ENCODE measurements around the gene FZD1. TPM values are rescaled to one million over a fixed set of nuclear protein-coding genes. Genes with fewer than 3 reads are reported as not detected.

FZD1 gene
- total RNA-seq, 2 donors from 2014 or later: 16.9 to 27.0 TPM

DNA sequence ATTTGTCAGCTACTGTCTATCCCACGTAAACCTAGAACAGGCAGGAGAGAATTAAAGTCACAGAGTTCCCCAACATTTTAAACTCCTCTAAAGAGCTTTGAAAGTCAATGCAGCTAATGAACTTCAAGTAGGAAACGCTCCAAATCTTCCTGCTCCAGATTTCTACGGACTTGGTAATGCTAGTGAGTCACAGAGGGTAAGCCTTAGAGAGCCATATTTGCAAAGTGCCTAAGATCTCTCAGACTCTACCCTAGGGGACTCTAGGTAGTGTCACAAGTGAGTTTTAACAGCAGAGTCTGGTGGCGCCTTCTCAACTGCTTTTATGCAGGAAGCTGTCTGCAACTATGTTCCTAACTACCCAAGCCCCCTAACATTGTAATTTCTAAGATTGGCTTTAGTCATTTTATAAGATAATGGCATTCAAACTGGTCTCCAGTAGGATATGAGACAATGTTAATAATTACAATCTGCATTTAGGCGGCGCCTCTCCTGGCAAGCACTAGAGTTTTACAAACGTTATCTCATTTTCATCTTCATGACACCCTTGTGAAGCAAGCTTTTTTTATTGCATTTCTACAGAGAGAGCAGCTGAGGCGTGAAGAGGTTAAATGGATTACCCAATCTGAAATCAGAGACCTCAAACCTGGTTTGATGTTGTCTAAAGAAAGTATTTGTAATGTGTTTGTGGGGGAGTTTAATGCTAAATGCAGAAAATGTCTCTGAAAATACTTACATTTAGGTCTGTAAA is 22.0 kb upstream of the FZD1 start:
- Histone ChIP-seq H3K27ac (no peak overlapping the region), H3K27me3 (no peaks in the 10 kb centered on the region), H3K36me3 (no peaks in the 10 kb centered on the region), H3K9me3 (no peaks in the 10 kb centered on the region), H3K4me3 (no peak overlapping the region), H3K4me1 (peaks cover 0 to 4% of the 10 kb centered on the region in 2 donors)
- TF ChIP-seq, protein P1, sequence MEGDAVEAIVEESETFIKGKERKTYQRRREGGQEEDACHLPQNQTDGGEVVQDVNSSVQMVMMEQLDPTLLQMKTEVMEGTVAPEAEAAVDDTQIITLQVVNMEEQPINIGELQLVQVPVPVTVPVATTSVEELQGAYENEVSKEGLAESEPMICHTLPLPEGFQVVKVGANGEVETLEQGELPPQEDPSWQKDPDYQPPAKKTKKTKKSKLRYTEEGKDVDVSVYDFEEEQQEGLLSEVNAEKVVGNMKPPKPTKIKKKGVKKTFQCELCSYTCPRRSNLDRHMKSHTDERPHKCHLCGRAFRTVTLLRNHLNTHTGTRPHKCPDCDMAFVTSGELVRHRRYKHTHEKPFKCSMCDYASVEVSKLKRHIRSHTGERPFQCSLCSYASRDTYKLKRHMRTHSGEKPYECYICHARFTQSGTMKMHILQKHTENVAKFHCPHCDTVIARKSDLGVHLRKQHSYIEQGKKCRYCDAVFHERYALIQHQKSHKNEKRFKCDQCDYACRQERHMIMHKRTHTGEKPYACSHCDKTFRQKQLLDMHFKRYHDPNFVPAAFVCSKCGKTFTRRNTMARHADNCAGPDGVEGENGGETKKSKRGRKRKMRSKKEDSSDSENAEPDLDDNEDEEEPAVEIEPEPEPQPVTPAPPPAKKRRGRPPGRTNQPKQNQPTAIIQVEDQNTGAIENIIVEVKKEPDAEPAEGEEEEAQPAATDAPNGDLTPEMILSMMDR (IDR thresholded peaks at IDR 0.05): no peak
- no peak for DNase-seq (ENCODE audit: low spot score)

DNA sequence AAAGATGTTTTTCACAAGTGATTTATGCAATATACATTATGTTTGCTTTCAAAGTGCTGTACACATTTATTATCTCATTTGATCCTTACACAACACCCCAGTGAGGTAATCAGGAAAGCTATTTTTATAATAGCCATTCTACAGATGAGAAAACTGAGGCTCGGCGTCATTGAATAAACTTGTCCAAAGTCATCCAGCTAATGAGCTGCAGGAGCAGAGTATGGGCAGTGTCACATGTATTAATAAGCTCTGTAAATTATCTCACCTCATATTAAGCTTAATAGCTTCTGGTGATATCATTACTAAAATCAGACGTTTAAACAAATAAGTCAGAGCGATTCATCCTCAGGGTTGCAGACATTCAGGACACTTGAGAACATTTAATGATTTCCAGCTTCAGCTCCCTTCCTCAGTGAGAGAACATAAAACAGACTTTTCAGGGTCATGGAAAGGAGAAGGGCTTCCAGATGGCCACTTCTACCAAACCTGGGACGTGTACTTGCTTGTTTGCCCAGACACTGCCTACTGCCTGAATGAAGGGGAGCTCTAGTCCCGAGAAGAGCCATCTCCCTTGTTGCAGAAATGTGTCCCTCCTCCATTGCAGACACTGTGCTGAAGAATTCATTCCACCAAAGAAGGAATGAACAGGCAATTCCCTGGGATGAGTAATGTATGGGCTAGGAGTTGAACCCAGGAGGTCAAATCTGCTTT is 20.5 kb upstream of the FZD1 start:
- Histone ChIP-seq H3K4me3 (no peak overlapping the region), H3K36me3 (no peaks in the 10 kb centered on the region), H3K27ac (no peak overlapping the region), H3K27me3 (no peaks in the 10 kb centered on the region), H3K4me1 (peaks cover 0 to 4% of the 10 kb centered on the region in 2 donors), H3K9me3 (no peaks in the 10 kb centered on the region)
- TF ChIP-seq, protein P1 (IDR thresholded peaks at IDR 0.05): no peak
- no peak for DNase-seq (ENCODE audit: low spot score)

GRCh38 chr7:91247500-91247899 is 16.7 kb upstream of the FZD1 start:
- Histone ChIP-seq H3K27me3 (no peaks in the 10 kb centered on the region), H3K4me1 (no peaks in the 10 kb centered on the region), H3K4me3 (no peak overlapping the region), H3K36me3 (no peaks in the 10 kb centered on the region), H3K9me3 (no peaks in the 10 kb centered on the region), H3K27ac (no peak overlapping the region)
- TF ChIP-seq, protein P1 (IDR thresholded peaks at IDR 0.05): no peak
- no peak for DNase-seq (ENCODE audit: low spot score)

DNA sequence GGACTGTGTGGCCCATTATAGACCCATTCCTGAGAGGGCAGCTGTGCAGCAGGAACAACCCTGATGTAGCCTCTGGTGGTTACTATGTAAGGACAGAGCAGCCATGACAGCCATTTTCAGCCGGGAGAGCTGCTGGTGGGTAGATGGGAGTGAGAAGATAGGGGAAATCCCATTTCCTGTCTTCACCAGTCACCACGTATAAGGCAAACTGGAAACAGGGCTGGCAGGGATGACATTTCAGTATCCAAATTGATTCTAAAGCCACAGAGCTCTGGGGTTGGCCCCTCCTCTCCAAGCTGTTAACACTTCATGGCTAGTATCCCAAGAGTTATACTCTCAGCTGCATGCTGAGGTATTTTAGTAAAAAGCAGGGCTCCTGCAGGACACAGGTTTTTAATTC is 15.2 kb upstream of the FZD1 start:
- TF ChIP-seq, protein P1 (IDR thresholded peaks at IDR 0.05): no peak
- H3K4me3 ChIP-seq: no peak overlapping the region
- no peaks in the 10 kb centered on the region for H3K4me1 ChIP-seq
- no peaks in the 10 kb centered on the region for H3K36me3 ChIP-seq
- no peak overlapping the region for H3K27ac ChIP-seq
- H3K27me3 ChIP-seq: no peaks in the 10 kb centered on the region
- no peaks in the 10 kb centered on the region for H3K9me3 ChIP-seq
- DNase-seq (ENCODE audit: low spot score): no peak

GRCh38 chr7:91249506-91250233 is 14.6 kb upstream of the FZD1 start:
- Histone ChIP-seq H3K4me3 (no peak overlapping the region), H3K4me1 (no peaks in the 10 kb centered on the region), H3K36me3 (no peaks in the 10 kb centered on the region), H3K27ac (no peak overlapping the region), H3K9me3 (no peaks in the 10 kb centered on the region), H3K27me3 (no peaks in the 10 kb centered on the region)
- DNase-seq (ENCODE audit: low spot score): no peak
- TF ChIP-seq, protein P1 (IDR thresholded peaks at IDR 0.05): no peak
